ENCODE measurements around the gene PLAU.

Gene PLAU

DNA sequence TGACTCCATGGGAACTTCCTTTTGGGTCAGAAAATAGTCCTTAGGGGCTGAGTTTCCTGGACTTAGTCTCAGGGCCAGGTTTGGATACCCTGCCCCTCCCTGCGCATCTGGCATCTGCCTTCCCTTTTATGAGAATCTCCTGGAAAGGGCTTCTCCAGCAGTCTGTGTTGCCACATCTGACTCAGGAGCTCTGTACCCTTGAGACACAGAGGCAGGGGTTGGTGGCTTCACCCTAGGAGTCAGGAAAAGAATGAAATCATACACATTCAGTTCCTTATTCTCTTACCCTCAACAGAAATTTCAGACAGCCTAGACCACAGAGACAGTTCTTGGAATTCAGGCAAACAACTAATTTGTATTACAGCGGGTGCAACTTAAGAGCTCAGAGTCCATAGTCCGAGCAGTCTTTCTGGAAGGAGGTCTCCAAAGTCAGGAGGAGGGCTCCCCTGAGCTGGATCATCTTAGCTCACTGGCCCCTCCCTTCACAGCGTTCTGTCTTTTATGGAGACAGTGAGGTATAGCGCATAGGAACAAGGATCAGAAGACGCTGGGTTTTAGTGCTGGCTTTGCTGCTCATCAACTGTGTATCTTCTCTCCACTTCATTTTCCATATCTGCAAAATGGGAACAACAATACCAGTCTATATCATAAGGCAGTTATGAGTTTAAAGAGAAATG is 3.0 kb upstream of the PLAU start:
- TF ChIP-seq, protein P1, sequence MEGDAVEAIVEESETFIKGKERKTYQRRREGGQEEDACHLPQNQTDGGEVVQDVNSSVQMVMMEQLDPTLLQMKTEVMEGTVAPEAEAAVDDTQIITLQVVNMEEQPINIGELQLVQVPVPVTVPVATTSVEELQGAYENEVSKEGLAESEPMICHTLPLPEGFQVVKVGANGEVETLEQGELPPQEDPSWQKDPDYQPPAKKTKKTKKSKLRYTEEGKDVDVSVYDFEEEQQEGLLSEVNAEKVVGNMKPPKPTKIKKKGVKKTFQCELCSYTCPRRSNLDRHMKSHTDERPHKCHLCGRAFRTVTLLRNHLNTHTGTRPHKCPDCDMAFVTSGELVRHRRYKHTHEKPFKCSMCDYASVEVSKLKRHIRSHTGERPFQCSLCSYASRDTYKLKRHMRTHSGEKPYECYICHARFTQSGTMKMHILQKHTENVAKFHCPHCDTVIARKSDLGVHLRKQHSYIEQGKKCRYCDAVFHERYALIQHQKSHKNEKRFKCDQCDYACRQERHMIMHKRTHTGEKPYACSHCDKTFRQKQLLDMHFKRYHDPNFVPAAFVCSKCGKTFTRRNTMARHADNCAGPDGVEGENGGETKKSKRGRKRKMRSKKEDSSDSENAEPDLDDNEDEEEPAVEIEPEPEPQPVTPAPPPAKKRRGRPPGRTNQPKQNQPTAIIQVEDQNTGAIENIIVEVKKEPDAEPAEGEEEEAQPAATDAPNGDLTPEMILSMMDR (IDR thresholded peaks at IDR 0.05; ENCODE audit: low read depth, low read length) = no peak
- DNase-seq (ENCODE audit: low read depth in 2 of 2) = peak; percentile 66 to 91

DNA sequence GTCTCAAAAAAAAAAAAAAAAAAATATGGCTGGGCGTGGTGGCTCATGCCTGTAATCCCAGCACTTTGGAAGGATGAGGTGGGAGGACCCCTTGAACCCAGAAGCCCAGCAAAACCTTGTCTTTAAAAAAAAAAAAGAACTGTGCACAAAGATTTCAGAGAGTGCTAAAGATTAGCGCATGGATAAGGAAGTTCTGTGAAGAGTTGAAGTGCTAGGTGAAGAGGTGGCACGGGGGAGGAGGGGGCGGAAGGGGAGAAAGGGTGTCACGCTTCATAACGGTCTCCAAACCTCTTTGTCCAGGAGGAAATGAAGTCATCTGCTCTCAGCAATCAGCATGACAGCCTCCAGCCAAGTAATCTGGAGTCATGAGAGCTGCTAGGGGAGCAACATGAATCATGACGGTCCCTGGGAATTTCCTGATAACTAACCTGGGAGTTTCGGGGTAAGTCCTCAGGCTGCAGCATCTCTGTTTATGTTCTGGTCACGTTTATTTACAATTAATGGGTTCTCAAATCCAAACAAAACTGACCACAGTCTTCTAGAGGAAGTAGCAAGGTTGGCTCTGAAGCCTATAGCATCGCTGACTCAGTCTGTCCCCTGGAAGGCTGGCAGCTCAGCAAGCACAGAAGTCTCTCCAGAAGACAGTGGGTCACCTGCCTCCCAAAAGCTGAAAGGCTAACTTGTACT is 1.9 kb upstream of the PLAU start:
- H3K4me3 ChIP-seq (replicated peaks in 1 of 2; ENCODE audit: low read depth in 2 of 2, low read length in 2 of 2) = no peak overlapping the region
- TF ChIP-seq, protein P1 (IDR thresholded peaks at IDR 0.05; ENCODE audit: low read depth, low read length) = no peak
- DNase-seq (ENCODE audit: low read depth in 2 of 2) = peak; percentile 86 to 99

More for the DNA sequence above, 3.0 kb upstream of the PLAU start:
- no peak overlapping the region for H3K4me3 ChIP-seq (replicated peaks in 1 of 2; ENCODE audit: low read depth in 2 of 2, low read length in 2 of 2)

DNA sequence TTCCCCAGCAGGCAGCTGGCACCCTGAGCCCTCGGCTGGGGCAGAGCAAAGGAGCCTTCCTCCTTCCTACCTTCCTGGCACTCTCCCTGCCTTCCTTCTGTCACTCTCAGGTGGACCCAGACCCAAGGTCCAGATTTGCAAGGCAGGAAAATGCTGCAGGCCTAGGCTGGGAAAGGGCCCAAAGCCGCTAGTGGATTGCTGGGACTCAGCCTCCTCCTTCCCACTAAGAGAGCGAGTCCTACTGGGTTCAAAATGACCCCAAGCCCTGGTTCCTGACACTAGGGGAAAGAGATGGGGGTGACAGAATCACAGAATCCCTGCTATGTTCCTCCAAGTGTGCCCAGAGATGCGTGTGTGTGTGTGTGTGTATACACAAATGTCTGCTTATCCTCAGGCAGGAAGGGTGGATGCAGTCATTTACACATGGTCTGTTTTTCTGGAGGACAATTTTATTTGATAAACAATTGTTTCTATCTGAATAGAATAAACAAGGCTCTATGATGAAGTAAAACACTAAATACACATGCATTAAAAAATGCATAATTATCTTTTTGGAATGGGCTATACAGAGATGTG is 1.3 kb upstream of the PLAU start:
- DNase-seq (ENCODE audit: low read depth in 2 of 2) = no peak
- TF ChIP-seq, protein P1 (IDR thresholded peaks at IDR 0.05; ENCODE audit: low read depth, low read length) = no peak
- H3K4me3 ChIP-seq (replicated peaks in 1 of 2; ENCODE audit: low read depth in 2 of 2, low read length in 2 of 2) = no peak overlapping the region

DNA sequence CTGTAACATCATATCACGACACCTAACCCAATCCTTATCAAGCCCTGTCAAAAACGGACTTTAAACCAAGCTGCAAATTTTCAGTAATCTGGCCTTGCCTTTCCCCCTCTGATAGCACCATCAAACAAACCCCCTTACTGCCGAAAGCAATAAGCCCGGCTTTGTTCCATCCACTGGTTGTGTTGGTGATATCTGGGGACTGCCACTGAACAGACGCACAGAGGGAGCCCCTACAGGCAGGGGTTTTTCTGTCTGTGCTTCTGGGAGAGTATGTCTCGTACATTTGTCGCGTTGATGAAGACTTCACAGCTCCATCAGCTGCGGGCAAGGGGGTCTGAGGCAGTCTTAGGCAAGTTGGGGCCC is 550 bp upstream of the PLAU start:
- no peak for DNase-seq (ENCODE audit: low read depth in 2 of 2)
- TF ChIP-seq, protein P1 (IDR thresholded peaks at IDR 0.05; ENCODE audit: low read depth, low read length) = no peak
- peak overlapping the region; percentile 64 to 70 for H3K4me3 ChIP-seq (replicated peaks in 1 of 2; ENCODE audit: low read depth in 2 of 2, low read length in 2 of 2)

DNA sequence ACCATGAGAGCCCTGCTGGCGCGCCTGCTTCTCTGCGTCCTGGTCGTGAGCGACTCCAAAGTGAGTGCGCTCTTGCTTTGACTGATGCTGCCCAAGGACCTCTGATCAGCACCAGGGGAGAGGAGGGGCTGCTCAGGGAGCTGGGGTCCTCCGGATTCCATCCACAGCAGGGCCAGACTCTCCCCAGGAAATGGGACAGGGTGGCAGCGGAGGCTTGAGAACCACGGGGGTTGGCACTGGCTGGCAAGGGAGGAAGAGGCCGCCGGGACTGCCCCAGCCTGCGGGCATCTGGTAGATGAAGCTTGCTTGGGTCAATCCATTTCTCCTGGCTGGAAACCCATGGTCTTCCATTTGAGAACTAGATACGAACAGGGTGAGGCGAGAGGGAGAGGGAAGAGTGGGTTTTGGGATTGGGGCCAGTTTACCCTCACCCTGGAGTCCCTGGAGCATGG is 647 bp downstream of the PLAU start:
- H3K4me3 ChIP-seq (replicated peaks in 1 of 2; ENCODE audit: low read depth in 2 of 2, low read length in 2 of 2) = peak overlapping the region; percentile 64 to 70

DNA sequence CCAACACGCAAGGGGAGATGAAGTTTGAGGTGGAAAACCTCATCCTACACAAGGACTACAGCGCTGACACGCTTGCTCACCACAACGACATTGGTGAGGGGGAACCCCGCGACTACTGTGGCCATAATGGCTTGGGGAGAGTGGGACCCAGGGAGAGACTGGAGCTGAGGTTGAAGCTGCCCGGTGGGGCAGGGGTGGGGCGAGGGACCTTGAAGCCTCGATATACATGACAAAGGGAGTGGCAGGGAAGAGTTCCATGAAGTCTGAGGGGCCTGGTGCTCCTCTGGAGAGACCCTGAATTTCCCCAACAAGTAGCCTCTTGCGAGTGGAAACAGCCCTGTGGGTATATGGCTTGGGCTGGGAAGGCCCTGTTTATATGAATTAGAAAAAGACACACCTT is 3.1 kb downstream of the PLAU start:
- TF ChIP-seq, protein P1 (IDR thresholded peaks at IDR 0.05; ENCODE audit: low read depth, low read length) = no peak
- DNase-seq (ENCODE audit: low read depth in 2 of 2) = no peak
- H3K4me3 ChIP-seq (replicated peaks in 1 of 2; ENCODE audit: low read depth in 2 of 2, low read length in 2 of 2) = peak overlapping the region in 1 of 2 donors; percentile 24

More for the DNA sequence above, 647 bp downstream of the PLAU start:
- TF ChIP-seq, protein P1 (IDR thresholded peaks at IDR 0.05; ENCODE audit: low read depth, low read length) = no peak
- DNase-seq (ENCODE audit: low read depth in 2 of 2) = peak; percentile 36 to 54

Data from cardiac fibroblast (primary cell).